Endodermal cell (in vitro differentiated cells): ENCODE results near the gene IL10RB. TPM values are rescaled to one million over a fixed set of nuclear protein-coding genes. Genes with fewer than 3 reads are reported as not detected.
A peak's percentile ranks its signal among the peaks of the same experiment; 100 is the strongest.
"Not testable (repeated sequence)": the region's sequence is repeated elsewhere in the genome, so short reads cannot be mapped to it uniquely, and the experiment has no call there.

ENCODE experiments used
- DNase-seq: peaks from one replicate; pipeline ENCODE4 v3.0.0-alpha.2; 2017
- H3K27ac ChIP-seq: 2 replicates; pipeline ENCODE4 v1.5.1; 2013; ENCODE audit warnings: mild to moderate bottlenecking, low read depth, low read length, moderate library complexity
- H3K27me3 ChIP-seq: 2 replicates; pipeline ENCODE4 v1.6.1; 2013; ENCODE audit warnings: mild to moderate bottlenecking, low read length, moderate library complexity; ENCODE audit not compliant: insufficient read depth, control insufficient read depth, poor library complexity, severe bottlenecking
- H3K36me3 ChIP-seq: 2 replicates; pipeline ENCODE4 v1.7.0; 2013; ENCODE audit warnings: mild to moderate bottlenecking, low read length, moderate library complexity; ENCODE audit not compliant: control insufficient read depth, insufficient read depth
- H3K4me1 ChIP-seq: one replicate; pipeline ENCODE4 v1.7.0; 2013; ENCODE audit warnings: low read length; ENCODE audit not compliant: control insufficient read depth, insufficient read depth
- H3K4me3 ChIP-seq: 2 replicates; pipeline ENCODE4 v1.5.1; 2013; ENCODE audit warnings: mild to moderate bottlenecking, low read length, moderate library complexity
- H3K9ac ChIP-seq: 2 replicates; pipeline ENCODE4 v1.6.1; 2013; ENCODE audit warnings: mild to moderate bottlenecking, low read length, moderate library complexity; ENCODE audit not compliant: poor library complexity, severe bottlenecking; ENCODE audit errors: extremely low read depth
- H3K9me3 ChIP-seq: 2 replicates; pipeline ENCODE4 v1.6.1; 2013; ENCODE audit warnings: mild to moderate bottlenecking, low read length, moderate library complexity; ENCODE audit not compliant: control insufficient read depth
- H3K27ac Mint-ChIP-seq: 2 replicates; pipeline ENCODE4 v1.8.0; 2020; ENCODE audit warnings: mixed read lengths
- H3K27me3 Mint-ChIP-seq: 2 replicates; pipeline ENCODE4 v1.8.0; 2021; ENCODE audit warnings: mild to moderate bottlenecking, mixed read lengths; ENCODE audit not compliant: insufficient read depth
- H3K36me3 Mint-ChIP-seq: 2 replicates; pipeline ENCODE4 v1.8.0; 2020; ENCODE audit warnings: low read depth, mixed read lengths
- H3K4me1 Mint-ChIP-seq: 2 replicates; pipeline ENCODE4 v1.8.0; 2020; ENCODE audit warnings: mixed read lengths
- H3K4me3 Mint-ChIP-seq: 2 replicates; pipeline ENCODE4 v1.8.0; 2020; ENCODE audit warnings: mild to moderate bottlenecking, moderate library complexity, mixed read lengths
- H3K9me3 Mint-ChIP-seq: 2 replicates; pipeline ENCODE4 v1.8.0; 2020; ENCODE audit warnings: mild to moderate bottlenecking, mixed read lengths
- WGBS, 2 experiments: methylation state at CpG; one replicate each; pipeline versions ENCODE4 v1.1.5 to v1.1.7; 2013; ENCODE audit warnings: missing lambda C conversion rate in 2 of 2, mixed read lengths in 1 of 2; ENCODE audit not compliant: insufficient coverage in 1 of 2, insufficient read length in 1 of 2; 5-methylcytosine and 5-hydroxymethylcytosine counted together
- total RNA-seq, 2 donors: library from RNA; stranded (reverse); fragmentation: NEBNext Ultra II Directional in 1 of 2; extraction: Animal tissue kit (Norgen Biotek cat#: 25700) in 1 of 2; gene quantifications; 2 replicates in 1 of 2; 3 replicates in 1 of 2; pipeline ENCODE4 v1.2.1, GENCODE V29; 2021
- TF ChIP-seq, protein P1 (sequence below): fragments of 200-600 bp; sonication (generic); conservative IDR thresholded peaks from 2 replicates; pipeline ENCODE4 v1.5.0; 2021; ENCODE audit warnings: antibody characterized with exemption, mild to moderate bottlenecking

Gene IL10RB
- total RNA-seq, 2 donors from 2014 or later: 4.1 to 5.3 TPM

DNA sequence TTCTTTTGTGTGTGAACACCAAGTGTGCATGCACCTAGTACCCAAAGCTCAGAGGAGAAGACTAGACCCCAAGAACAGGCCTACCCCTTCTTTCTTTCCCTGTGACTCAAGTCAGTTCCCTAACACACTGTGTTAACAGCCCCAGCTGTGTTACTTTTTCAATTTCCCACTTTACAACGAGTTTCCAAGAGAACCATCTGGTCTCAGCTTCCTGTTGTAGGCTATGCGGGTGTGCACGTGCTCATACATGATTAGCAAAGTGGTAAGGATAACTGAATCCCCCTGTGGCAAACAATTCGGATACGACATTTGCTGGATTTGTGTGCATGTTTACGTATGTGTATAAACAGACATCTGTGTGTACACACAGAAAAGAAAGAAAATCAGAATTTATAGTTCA lies 18.6 kb upstream of the IL10RB start:
- TF ChIP-seq, protein P1, sequence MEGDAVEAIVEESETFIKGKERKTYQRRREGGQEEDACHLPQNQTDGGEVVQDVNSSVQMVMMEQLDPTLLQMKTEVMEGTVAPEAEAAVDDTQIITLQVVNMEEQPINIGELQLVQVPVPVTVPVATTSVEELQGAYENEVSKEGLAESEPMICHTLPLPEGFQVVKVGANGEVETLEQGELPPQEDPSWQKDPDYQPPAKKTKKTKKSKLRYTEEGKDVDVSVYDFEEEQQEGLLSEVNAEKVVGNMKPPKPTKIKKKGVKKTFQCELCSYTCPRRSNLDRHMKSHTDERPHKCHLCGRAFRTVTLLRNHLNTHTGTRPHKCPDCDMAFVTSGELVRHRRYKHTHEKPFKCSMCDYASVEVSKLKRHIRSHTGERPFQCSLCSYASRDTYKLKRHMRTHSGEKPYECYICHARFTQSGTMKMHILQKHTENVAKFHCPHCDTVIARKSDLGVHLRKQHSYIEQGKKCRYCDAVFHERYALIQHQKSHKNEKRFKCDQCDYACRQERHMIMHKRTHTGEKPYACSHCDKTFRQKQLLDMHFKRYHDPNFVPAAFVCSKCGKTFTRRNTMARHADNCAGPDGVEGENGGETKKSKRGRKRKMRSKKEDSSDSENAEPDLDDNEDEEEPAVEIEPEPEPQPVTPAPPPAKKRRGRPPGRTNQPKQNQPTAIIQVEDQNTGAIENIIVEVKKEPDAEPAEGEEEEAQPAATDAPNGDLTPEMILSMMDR: no peak
- Mint-ChIP-seq H3K9me3 (no peaks in the 10 kb centered on the region), H3K27ac (peak overlapping the region; percentile 55), H3K36me3 (peaks cover 71% of the 10 kb centered on the region), H3K27me3 (no peaks in the 10 kb centered on the region), H3K4me3 (no peak overlapping the region), H3K4me1 (peaks cover under 1% of the 10 kb centered on the region)
- H3K4me1 ChIP-seq: no peaks in the 10 kb centered on the region
- no peak for DNase-seq
- WGBS, 2 experiments: 87 to 88% methylated on average over 3 to 6 of the region's 6 CpGs
- no peaks in the 10 kb centered on the region for H3K9me3 ChIP-seq
- H3K9ac ChIP-seq: no peak overlapping the region
- H3K4me3 ChIP-seq: no peak overlapping the region
- no peak overlapping the region for H3K27ac ChIP-seq
- peaks cover 71% of the 10 kb centered on the region for H3K36me3 ChIP-seq
- H3K27me3 ChIP-seq: no peaks in the 10 kb centered on the region

DNA sequence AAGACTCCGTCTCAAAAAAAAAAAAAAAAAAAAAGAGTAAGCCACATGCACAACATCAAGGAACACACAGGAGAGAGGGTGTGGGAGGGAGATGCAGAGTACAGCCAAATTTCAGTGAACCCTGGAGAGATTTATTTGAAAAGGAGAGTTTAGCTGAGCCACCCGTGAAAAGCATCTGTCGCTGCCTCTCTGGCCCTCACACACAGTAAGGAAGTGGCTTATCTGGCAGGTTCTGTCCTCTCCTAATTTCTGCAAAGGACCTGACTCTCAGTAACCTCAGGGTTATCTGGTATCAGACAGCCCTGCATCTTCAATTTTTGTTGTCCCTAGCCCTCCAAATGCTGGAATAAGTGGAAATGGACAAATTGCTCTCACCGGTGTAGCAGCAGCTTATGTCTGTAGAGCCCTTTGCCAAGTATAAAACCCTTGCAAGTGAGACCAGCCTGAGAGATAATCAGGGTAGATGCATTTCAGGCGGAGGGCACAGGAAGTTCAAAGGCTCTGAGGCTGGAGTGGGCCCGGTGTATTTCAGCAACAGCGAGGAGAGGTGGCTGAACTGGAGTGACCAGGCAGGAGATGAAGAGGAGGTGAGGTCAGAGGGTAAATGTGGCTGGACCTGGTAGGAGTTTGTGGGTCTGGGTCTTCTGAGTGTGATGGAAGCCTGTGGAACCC lies 16.7 kb upstream of the IL10RB start:
- no peaks in the 10 kb centered on the region for H3K4me1 ChIP-seq
- WGBS, 2 experiments: 94 to 95% methylated on average over 6 of the region's 7 CpGs
- Mint-ChIP-seq H3K4me1 (peaks cover 9% of the 10 kb centered on the region), H3K27ac (no peak overlapping the region), H3K4me3 (no peak overlapping the region), H3K36me3 (peaks cover 70% of the 10 kb centered on the region), H3K27me3 (no peaks in the 10 kb centered on the region), H3K9me3 (no peaks in the 10 kb centered on the region)
- DNase-seq: no peak
- H3K27me3 ChIP-seq: no peaks in the 10 kb centered on the region
- no peak overlapping the region for H3K4me3 ChIP-seq
- H3K9me3 ChIP-seq: no peaks in the 10 kb centered on the region
- TF ChIP-seq, protein P1: no peak
- H3K9ac ChIP-seq: no peak overlapping the region
- peaks cover 72% of the 10 kb centered on the region for H3K36me3 ChIP-seq
- no peak overlapping the region for H3K27ac ChIP-seq

DNA sequence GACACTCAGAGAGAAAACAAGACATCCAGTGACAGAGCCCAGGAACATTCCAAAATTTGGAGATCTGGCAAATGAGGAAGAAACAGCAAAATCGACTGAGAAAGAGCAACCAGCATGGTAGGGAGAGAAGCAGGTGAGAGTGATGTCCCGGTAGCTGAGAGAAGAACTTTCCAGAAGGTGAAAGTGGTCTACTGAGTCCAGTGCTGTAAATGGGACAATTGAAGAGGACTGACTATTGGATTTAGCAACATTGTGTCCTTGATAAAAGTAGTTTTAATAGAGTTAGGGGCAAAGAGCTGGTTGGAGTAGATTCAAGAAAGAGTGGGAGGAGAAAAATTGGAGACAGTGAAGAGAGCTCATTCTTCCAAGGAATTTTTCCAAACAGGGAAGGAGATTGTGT lies 15.0 kb upstream of the IL10RB start:
- H3K36me3 ChIP-seq: peaks cover 71% of the 10 kb centered on the region
- no peaks in the 10 kb centered on the region for H3K4me1 ChIP-seq
- H3K9ac ChIP-seq: no peak overlapping the region
- Mint-ChIP-seq H3K4me3 (no peak overlapping the region), H3K9me3 (no peaks in the 10 kb centered on the region), H3K36me3 (peaks cover 72% of the 10 kb centered on the region), H3K27me3 (no peaks in the 10 kb centered on the region), H3K27ac (no peak overlapping the region), H3K4me1 (peaks cover 9% of the 10 kb centered on the region)
- no peak overlapping the region for H3K4me3 ChIP-seq
- DNase-seq: no peak
- H3K9me3 ChIP-seq: no peaks in the 10 kb centered on the region
- 90 to 93% methylated on average over 2 of the region's 2 CpGs for WGBS, 2 experiments
- H3K27ac ChIP-seq: no peak overlapping the region
- no peaks in the 10 kb centered on the region for H3K27me3 ChIP-seq
- TF ChIP-seq, protein P1: no peak

DNA sequence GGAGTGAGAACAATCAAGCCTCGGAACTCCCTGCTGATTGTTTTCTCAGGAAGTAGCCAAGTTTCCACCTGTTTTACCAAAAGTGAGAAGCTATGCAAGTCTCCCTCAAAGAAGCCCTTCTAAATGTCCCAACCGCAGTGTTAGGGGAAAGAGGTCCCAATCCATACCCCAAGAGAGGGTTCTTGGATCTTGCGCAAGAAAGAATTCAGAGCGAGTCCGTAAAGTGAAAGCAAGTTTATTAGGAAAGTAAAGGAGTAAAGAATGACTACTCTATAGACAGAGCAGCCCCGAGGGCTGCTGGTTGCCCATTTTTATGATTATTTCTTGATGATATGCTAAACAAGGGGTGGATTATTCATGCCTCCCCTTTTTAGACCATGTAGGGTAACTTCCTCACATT lies 12.8 kb upstream of the IL10RB start:
- H3K27me3 Mint-ChIP-seq: not testable (repeated sequence)
- H3K36me3 Mint-ChIP-seq: peaks cover 73% of the 10 kb centered on the region

More for the DNA sequence above, 12.8 kb upstream of the IL10RB start:
- 90 to 95% methylated on average over 4 to 6 of the region's 6 CpGs for whole genome bisulfite sequencing, 2 experiments
- H3K9me3 Mint-ChIP-seq, H3K4me1 Mint-ChIP-seq, H3K9me3 ChIP-seq, H3K4me3 ChIP-seq, H3K4me1 ChIP-seq, H3K27ac ChIP-seq, H3K27ac Mint-ChIP-seq, H3K4me3 Mint-ChIP-seq, H3K27me3 ChIP-seq, H3K9ac ChIP-seq, DNase-seq: not testable (repeated sequence)
- H3K36me3 ChIP-seq: peaks cover 66% of the 10 kb centered on the region
